ENCODE data around the gene RBKS.

DNA sequence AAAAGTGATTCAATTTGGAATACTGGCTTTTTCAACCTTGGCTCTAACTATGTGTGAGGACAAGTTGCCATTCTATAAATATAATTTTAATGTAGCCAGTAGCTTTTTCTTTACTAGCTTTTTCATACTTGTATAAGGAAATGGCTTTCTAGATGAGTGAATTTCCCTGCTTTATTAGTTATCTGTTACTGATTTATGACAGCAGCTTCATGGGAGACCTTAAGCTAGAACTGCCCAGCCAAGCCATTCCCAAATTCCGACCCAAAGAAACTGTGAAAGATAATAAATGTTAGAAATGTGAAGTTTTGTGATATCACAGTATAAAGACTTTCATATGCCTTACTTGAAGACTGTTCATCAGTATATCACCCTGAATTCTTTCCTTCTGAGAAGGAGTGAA is 32.7 kb upstream of the RBKS start:
- no peak for TF ChIP-seq POLR2AphosphoS5 (IDR thresholded peaks at IDR 0.05)
- TF ChIP-seq, protein P1, sequence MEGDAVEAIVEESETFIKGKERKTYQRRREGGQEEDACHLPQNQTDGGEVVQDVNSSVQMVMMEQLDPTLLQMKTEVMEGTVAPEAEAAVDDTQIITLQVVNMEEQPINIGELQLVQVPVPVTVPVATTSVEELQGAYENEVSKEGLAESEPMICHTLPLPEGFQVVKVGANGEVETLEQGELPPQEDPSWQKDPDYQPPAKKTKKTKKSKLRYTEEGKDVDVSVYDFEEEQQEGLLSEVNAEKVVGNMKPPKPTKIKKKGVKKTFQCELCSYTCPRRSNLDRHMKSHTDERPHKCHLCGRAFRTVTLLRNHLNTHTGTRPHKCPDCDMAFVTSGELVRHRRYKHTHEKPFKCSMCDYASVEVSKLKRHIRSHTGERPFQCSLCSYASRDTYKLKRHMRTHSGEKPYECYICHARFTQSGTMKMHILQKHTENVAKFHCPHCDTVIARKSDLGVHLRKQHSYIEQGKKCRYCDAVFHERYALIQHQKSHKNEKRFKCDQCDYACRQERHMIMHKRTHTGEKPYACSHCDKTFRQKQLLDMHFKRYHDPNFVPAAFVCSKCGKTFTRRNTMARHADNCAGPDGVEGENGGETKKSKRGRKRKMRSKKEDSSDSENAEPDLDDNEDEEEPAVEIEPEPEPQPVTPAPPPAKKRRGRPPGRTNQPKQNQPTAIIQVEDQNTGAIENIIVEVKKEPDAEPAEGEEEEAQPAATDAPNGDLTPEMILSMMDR (IDR thresholded peaks at IDR 0.05) = no peak
- no peak for TF ChIP-seq POLR2A (IDR thresholded peaks at IDR 0.05; ENCODE audit: low read depth)

All from esophagus muscularis mucosa (tissue), 3 donors.